ELR (cell line): ENCODE results near the gene ZNF384.
"Not testable (repeated sequence)": the region's sequence is repeated elsewhere in the genome, so short reads cannot be mapped to it uniquely, and the experiment has no call there.

ENCODE experiments used
- DNase-seq: peaks from one replicate; pipeline ENCODE4 v3.0.0-alpha.2; 2015; ENCODE audit warnings: low read depth

ZNF384 gene

DNA sequence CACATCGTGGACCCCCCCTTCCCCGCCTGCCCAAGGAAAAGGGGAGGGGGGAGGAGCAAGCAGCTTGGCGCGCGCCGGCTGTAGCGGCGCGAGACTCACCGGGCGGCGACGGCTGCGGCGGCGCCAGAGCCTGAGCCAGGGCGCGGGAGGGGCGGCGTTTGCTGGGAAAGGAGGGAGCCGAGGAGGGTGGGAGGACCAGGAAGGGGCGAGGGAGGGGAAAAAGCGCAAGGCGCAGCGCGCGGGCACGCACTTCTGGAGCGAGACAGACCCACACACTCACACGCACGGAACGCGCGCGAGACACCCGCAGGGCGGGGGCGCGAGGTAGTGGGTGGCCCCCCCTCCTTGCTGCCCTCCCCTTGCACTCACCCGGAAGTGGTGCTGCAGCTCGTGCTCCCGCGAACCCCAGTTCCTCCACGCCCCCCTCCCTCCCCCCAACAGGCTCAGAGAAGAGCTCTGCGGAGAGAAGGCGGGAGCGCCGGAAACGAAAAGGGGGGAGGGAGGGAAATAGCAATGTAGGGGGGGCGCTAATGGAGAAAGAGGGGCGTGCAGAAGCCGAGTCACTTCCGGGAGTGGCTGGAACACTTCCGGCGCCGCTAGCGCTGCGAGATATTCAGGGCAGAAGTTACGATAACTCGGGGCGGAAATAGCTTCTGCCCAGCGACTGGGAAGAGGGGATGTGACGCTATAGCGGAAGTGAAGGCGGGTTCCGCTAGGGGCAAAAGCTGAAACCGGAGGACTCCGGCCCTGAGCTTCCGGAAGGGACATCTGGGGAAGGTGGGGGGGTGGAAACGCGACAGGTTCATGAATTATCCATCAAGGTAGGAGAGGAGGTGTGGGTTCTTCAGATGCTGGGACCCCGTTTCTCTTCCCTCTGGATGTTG, at the start of gene ZNF384:
Gene ZNF384 (minus strand): TSS at position 377 of the 884 bp plus-strand sequence. CDS start 9,855 bp downstream, outside the sequence.
- peak; percentile 100 for DNase-seq

DNA sequence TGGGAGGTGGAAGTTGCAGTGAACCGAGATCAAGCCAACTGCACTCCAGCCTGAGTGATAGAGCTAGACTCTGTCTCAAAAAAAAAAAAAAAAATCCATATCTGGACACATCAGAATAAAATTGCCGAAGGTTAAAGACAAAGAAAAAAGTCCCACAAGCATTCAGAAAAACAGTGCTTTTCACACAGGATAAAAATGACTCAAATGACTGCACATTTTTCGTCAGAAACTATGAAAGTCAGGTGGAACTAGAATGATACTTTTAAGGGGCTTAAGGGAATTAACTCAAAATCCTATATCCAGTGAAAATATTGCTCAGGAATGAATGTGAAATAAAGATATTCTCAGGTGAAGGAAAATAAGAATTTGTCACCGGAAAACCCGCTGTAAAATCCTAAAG, 47.6 kb upstream of the ZNF384 start:
- no peak for DNase-seq

DNA sequence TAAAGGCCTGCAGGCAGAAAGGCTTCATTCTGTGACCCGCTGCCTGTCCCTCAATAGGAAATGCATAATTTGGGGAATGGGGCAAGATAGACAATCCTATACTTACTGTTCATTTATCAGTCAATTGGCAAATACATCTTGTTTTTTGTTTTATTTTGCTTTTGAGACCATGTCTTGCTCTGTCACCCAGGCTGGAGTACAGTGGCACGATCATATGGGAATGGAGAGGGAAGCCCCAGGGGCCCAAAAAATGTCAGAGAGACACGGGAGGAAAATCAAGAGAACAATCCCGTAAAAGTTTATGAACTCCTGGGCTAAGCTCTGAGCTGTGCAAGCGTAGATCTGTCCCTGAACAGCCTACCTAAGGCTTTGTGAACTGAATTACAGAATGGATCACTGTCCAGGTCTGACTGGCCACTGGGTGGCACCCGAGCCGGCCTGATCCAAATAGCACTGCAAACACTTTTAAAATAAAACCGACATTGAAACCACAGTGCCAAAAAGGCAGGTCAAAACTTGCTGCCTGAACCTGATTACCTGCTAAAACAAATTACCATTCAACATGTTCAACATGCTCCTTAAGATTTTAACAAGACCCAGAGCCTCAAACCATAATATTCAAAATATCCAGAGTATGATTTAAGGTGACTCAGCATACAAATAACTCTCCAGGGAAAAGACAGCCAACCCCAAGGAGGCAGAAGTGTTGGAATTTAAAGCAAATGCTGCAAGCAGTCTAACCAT, 46.4 kb upstream of the ZNF384 start:
- peak; percentile 65 for DNase-seq

DNA sequence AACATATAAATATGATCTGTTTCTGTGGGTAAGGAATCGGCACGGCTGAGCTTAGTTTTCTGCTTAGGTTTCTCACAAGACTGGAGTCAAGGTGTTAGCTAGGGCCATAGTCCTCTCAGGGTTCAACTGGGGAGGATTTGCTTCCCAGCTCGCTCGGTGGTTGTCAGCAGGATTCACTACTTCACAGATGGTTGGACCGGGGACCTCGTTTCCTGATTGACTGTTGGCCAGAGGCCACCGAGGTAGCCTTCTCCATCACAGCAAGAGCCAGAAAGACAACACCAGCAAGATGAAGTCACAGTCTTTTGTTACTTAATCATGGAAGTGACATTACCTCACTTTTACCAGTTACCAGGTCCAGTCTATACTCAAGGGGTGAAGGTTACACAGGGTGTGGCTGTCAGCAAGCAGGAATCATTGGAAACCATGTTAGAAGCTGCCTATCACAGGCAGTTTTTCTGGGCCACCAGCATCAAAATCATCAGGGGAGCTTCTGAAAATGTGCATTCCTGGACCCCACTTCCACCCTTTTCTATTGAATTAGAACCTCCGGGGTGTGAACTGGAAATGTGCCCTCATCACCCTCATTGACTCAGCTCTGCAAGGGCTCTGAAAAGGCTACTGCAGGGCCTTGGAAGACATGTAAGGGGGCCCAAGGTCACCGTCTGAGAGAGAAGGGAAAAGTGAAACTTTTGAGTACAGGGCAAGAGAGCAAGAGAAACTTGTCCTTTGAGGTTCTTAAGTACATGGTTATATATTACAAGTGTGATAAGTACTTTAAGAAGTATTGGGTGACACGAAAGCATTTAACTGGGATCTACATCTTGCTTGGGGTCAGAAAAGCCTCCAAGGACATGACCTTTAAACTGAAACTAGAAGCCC, 45.6 kb upstream of the ZNF384 start:
- no peak for DNase-seq

DNA sequence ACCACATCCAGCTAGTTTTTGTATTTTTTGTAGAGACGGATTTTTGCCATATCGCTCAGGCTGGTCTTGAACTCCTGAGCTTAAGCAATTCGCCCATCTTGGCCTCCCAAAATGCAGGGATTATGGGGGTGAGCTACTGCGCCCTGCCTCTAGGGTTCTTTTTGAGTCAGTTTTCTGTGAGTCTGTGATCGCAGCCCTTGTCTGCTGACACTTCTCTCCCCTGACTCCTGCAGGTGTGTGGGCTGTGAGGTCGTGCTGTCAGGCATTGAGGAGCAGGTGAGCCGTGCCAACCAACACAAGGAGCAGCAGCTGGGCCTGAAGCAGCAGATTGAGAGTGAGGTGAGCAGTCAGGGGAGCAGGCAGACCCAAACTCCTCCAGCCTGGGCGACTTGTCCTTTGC, 41.0 kb upstream of the ZNF384 start:
- no peak for DNase-seq

DNA sequence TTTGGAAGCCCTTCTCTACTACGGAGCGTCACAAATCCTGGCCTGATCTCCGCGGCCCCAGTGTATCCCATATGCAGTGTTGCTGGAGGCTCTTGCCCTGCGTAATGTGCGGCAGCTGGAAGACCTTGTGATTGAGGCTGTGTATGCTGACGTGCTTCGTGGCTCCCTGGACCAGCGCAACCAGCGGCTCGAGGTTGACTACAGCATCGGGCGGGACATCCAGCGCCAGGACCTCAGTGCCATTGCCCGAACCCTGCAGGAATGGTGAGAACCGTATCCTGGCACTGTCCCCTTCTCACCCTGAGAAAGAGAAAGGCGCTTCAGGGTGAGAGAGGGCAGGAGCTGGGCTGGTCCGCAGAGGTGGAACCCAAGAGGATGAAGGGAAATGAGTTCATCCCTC, 40.0 kb upstream of the ZNF384 start:
- DNase-seq: no peak

DNA sequence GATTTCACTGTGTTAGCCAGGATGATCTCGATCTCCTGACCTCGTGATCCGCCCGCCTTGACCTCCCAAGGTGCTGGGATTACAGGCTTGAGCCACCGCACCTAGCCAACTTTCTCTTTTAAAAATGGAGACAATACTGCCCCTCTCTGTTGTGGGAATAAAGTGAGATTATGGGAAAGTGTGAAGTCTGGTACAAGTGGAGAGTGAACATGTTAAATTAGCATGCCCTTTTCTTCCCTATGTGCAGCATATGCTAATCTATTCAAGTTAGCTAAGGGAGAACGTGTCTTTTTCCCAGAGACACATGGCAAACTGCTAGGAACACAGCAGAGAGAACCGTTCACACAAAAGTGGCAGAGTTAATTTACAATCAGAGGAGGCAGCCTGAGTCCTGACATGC, 36.2 kb upstream of the ZNF384 start:
- DNase-seq: no peak

DNA sequence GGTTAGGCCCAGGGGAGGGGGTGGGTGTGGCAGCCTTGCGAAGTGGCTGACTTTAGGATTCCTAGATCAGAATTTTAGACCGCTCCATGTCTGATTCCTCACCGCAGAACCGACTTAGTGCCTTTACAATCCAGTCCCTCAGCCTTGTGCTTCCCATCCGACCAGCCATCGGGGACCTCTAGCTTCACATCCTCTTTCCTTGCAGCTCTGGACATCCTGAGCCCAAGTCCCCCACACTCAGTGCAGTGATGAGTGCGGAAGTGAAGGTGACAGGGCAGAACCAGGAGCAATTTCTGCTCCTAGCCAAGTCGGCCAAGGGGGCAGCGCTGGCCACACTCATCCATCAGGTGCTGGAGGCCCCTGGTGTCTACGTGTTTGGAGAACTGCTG, 35.2 kb upstream of the ZNF384 start:
- DNase-seq: peak; percentile 52

DNA sequence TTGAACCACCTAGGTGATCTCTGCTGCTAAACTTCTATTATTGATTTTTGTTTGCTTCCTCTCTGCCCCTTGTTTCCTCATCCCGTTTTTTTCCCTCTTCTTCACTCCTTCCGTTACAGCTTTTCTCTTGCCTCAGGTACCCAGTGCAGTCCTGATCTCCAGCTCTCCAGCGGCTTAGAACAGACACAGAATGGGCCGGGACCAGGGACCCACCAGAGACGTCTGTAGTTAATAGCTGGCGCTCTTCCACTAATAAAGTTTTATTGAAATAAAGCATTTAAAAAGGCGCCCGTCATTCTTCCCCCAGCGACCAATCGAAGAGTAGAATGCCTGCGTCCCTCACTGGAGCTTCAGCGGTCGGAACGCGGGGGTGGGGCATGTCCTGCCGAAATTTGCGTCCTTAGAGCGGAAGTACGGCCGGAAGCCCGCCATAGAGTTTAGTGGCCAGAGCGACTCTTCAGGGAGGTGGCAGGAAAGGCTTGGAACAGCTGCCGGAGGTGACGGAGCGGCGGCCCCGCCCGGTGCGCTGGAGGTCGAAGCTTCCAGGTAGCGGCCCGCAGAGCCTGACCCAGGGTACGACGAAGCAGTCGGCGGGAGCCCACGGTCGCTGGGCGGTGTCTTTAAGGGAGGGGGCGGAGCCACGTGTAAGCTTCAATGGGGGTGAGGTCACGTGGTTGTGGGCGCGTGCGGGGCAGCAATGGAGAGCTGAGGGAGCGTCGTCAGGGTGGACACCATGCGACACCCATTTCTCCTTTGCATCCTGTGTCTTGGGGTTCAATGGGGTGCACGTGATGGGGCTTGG, 34.6 kb upstream of the ZNF384 start, which contains the start of gene COPS7A:
Gene COPS7A (plus strand): TSS at position 440 of the 802 bp plus-strand sequence. CDS start 611 bp downstream, outside the sequence.
- DNase-seq: peak; percentile 99

DNA sequence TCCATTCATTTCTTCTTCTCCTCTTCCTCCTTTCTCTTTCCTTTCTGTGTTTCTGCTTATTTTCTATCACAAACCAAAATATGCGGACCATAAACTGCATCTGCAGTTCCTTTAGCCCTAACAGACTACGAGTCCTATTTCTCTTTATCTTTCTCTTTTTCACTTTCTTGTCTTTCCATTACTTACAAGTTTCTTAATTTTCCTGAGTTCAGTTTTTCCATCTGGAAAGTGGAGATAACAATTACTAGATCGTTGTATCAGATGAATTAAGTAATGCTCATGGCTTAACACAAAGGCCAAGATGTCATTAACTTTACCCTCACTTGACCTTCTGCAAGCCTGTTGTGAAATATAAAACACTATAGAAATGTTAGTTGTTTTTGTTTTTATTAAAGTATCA, 33.7 kb upstream of the ZNF384 start:
- DNase-seq: no peak

DNA sequence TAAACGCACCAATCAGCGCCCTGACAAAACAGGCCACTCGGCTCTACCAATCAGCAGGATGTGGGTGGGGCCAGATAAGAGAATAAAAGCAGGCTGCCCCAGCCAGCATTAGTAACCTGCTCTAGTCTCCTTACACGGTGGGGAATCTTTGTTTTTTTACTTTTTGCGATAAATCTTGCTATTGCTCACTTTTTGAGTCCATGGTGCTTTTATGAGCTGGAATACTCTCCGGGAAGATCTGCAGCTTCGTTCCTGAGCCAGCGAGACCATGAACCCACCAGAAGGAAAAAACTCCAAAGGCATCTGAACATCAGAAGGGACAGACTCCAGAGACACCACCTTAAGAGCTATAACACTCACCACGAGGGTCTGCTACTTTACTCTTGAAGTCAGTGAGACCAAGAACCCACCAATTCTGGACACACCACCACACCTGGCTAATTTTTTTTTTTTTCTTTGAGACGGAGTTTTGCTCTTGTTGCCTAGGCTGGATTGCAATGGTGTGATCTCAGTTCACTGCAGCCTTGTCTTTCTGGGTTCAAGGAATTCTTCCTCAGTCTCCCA, 27.8 kb upstream of the ZNF384 start:
- DNase-seq: no peak

DNA sequence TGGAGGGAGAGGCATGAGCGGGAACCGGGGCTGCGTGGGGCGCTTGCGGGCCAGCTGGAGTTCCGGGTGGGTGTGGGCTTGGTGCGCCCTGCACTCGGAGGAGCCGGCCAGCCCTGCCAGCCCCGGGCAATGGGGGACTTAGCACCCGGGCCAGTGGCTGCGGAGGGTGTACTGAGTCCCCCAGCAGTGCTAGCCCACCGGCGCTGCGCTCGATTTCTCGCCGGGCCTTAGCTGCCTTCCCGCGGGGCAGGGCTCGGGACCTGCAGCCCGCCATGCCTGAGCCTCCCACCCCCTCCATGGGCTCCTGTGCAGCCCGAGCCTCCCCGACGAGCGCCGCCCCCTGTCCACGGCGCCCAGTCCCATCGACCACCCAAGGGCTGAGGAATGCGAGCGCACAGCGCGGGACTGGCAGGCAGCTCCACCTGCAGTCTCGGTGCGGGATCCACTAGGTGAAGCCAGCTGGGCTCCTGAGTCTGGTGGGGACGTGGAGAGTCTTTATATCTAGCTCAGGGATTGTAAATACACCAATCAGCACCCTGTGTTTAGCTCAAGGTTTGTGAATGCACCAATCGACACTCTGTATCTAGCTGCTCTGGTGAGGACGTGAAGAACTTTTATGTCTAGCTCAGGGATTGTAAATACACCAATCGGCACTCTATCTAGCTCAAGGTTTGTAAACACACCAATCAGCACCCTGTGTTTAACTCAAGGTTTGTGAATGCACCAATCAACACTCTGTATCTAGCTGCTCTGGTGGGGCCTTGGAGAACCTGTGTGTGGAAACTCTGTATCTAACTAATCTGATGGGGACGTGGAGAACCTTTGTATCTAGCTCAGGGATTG, 27.1 kb upstream of the ZNF384 start:
- not testable (repeated sequence) for DNase-seq

DNA sequence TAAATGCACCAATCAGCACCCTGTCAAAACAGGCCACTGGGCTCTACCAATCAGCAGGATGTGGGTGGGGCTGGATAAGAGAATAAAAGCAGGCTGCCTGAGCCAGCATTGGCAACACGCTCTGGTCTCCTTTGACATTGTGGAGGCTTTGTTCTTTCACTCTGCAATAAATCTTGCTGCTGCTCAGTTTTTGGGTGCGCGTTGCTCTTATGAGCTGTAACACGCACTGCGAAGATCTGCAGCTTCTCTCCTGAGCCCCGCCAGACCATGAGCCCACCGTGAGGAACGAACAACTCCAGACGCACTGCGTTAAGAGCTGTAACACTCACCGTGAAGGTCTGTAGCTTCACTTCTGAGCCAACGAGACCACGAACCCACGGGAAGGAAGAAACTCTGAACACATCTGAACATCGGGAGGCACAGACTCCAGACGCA, 19.8 kb upstream of the ZNF384 start:
- DNase-seq: no peak

DNA sequence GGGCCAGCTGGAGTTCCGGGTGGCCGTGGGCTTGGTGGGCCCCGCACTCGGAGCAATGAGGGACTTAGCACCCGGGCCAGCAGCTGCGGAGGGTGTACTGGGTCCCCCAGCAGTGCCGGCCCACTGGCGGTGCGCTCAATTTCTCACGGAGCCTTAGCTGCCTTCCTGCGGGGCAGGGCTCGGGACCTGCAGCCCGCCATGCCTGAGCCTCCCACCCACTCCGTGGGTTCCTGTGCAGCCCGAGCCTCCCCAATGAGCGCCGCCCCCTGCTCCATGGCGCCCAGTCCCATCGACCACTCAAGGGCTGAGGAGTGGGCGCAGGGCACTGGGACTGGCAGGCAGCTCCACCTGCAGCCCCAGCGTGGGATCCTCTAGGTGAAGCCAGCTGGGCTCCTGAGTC, 19.2 kb upstream of the ZNF384 start:
- not testable (repeated sequence) for DNase-seq

DNA sequence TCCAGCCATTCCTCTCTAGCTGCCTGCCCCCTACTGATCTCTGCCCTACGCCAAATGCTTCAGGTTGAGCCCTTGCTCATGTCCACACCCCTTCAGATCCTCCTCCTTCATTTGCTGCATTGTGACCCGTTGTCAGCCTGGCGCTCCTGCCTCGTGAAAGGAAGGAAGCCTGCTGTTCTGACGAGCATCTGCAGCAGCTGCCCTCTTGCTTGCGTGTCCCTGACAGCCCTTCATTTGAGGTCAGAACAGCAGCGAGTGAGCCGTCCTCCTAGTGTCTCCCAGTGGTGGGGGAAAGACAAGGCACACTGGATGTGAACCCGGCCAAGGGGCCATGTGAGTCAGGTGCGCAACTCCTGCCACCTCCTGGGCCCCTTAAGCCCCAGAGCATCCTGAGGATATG, 14.5 kb upstream of the ZNF384 start:
- peak; percentile 48 for DNase-seq

DNA sequence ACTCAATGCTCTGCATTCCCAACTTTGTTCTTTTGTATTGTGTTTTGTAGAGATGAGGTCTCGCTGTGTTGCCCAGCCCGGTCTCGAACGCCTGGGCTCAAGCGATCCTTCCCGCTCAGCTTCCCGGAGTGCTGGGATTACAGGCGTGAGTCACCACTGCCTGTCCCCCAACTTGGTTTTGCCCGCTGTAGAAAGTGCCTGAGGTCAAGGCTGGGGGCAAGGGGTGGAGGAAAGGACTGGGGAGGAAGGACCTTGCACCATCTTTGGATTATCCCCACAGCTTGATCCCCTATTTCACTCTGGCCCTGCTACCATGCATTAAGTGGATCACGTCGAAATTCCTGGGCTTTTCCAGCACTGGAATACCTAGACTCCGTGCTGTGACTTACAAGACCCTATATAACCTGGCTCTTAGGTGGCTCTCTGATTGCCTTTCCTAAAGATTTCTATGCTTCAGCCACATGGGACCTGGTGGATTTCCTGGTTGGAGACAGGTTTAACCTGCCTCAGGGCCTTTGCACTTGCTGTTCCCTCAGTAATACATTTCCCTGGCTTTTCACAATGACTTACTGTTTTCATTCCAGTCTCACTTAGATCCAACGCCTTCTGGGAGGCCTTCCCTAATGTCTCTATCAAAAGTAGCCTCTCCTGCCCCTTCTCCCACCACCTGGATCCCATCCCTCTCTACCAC, 12.0 kb upstream of the ZNF384 start:
- peak; percentile 41 for DNase-seq

DNA sequence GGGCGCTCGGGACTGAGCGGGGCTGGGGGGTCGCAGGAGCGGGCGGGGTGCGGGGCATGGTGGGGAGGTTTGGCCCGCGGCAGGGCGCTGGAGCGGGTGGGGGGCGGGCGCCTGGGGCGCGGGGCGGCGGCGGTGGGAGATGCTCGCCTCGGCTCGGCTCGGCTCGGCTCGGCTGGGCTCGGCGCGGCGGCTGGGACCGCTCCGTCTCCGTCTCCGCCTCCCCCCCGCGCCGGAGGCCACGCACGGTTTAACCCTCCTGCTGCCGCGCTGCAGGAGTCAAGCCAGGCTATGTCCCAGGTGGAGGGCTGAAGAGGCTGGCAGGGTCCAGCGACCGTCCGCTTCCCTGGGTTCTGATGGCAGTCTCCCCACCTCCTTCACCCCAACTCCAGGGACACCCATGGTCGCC, 11.5 kb upstream of the ZNF384 start, which contains the start of gene PIANP:
Gene PIANP (minus strand): TSS at position 170 of the 406 bp plus-strand sequence. CDS start 2,754 bp downstream, outside the sequence.
- DNase-seq: peak; percentile 52

DNA sequence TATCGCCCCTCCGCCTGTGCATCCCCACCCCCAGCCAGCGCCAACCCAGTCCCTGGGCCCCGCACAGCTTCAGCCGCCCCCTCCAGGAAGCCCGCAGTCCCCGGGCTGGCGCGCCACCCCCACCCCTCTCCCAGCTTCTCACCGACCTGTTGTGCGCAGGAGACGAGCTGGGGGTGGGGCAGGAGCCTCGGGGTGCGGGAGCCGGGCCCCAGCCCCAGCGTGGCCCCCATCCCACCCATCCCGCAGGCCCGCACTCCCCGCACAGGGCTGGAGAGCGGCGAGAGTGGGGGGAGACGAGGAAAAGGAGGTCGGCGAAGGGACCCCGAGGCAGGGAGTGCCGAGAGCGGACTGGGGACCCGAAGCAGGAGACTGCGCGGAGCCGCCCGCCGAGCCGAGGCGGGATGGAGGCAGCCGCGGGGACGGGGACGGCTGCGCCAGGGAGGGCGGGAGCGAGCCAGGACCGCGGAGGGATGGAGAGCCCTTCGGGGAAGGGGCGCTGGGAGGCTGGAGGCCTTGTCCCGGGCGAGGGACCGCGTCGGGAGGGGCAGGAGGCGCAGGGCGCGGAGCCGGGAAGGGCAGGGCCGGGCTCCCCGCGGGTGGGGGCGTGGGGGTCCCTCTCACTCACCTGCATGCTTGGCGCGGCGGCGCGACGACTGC, 10.9 kb upstream of the ZNF384 start:
- peak; percentile 24 for DNase-seq
